ENCODE measurements around the gene AKT3.

AKT3 gene

GRCh38 chr1:243718893-243719292 is 131.2 kb downstream of the AKT3 start:
- TF ChIP-seq CREB1 (IDR thresholded peaks at IDR 0.05; ENCODE audit: low read depth) = no peak
- no peak for TF ChIP-seq MAX (IDR thresholded peaks at IDR 0.05)
- TF ChIP-seq RAD21 (IDR thresholded peaks at IDR 0.05; ENCODE audit: low read depth) = no peak
- TF ChIP-seq CEBPB (IDR thresholded peaks at IDR 0.05) = no peak
- TF ChIP-seq REST (IDR thresholded peaks at IDR 0.05; ENCODE audit: low read depth) = no peak
- TF ChIP-seq TEAD4 (IDR thresholded peaks at IDR 0.05) = peak; percentile 11; the same call in 1 of the 2 replicates
- TF ChIP-seq NFIC (IDR thresholded peaks at IDR 0.05) = no peak

GRCh38 chr1:243718022-243718421 is 132.0 kb downstream of the AKT3 start:
- TF ChIP-seq EGR1 (IDR thresholded peaks at IDR 0.05) = no peak
- TF ChIP-seq USF1 (IDR thresholded peaks at IDR 0.05) = no peak
- TF ChIP-seq ZBTB7A (IDR thresholded peaks at IDR 0.05; ENCODE audit: low read depth) = no peak
- no peak for TF ChIP-seq YY1 (IDR thresholded peaks at IDR 0.05; ENCODE audit: low read depth)
- no peak for TF ChIP-seq NFIC (IDR thresholded peaks at IDR 0.05)
- no peak for TF ChIP-seq CREB1 (IDR thresholded peaks at IDR 0.05; ENCODE audit: low read depth)
- no peak for TF ChIP-seq EP300 (IDR thresholded peaks at IDR 0.05; ENCODE audit: borderline replicate concordance)
- no peak for TF ChIP-seq FOXM1 (IDR thresholded peaks at IDR 0.05; ENCODE audit: borderline replicate concordance, low read depth)
- no peak for TF ChIP-seq MAX (IDR thresholded peaks at IDR 0.05)
- TF ChIP-seq TAF1 (IDR thresholded peaks at IDR 0.05; ENCODE audit: low read depth) = no peak
- no peak for TF ChIP-seq REST (IDR thresholded peaks at IDR 0.05; ENCODE audit: low read depth)
- TF ChIP-seq RAD21 (IDR thresholded peaks at IDR 0.05; ENCODE audit: low read depth) = no peak
- no peak for TF ChIP-seq TEAD4 (IDR thresholded peaks at IDR 0.05)
- no peak for TF ChIP-seq CEBPB (IDR thresholded peaks at IDR 0.05)
- no peak for TF ChIP-seq TCF12 (IDR thresholded peaks at IDR 0.05; ENCODE audit: low read depth)

- TF ChIP-seq EGR1 (IDR thresholded peaks at IDR 0.05) = no peak
- TF ChIP-seq TAF1 (IDR thresholded peaks at IDR 0.05; ENCODE audit: low read depth) = no peak
- no peak for TF ChIP-seq TEAD4 (IDR thresholded peaks at IDR 0.05)
- no peak for TF ChIP-seq RAD21 (IDR thresholded peaks at IDR 0.05; ENCODE audit: low read depth)
These were observed 133.1 kb downstream of the AKT3 start for GRCh38 chr1:243716906-243717305.

- TF ChIP-seq NFIC (IDR thresholded peaks at IDR 0.05) = no peak
These were observed 134.8 kb downstream of the AKT3 start for GRCh38 chr1:243715285-243715684.

- TF ChIP-seq USF1 (IDR thresholded peaks at IDR 0.05) = no peak
- TF ChIP-seq TAF1 (IDR thresholded peaks at IDR 0.05; ENCODE audit: low read depth) = no peak
- no peak for TF ChIP-seq FOXM1 (IDR thresholded peaks at IDR 0.05; ENCODE audit: borderline replicate concordance, low read depth)
- no peak for TF ChIP-seq EGR1 (IDR thresholded peaks at IDR 0.05)
- TF ChIP-seq TEAD4 (IDR thresholded peaks at IDR 0.05) = no peak
- TF ChIP-seq YY1 (IDR thresholded peaks at IDR 0.05; ENCODE audit: low read depth) = no peak
- TF ChIP-seq RAD21 (IDR thresholded peaks at IDR 0.05; ENCODE audit: low read depth) = no peak
- TF ChIP-seq ZBTB7A (IDR thresholded peaks at IDR 0.05; ENCODE audit: low read depth) = no peak
- TF ChIP-seq CREB1 (IDR thresholded peaks at IDR 0.05; ENCODE audit: low read depth) = no peak
- TF ChIP-seq REST (IDR thresholded peaks at IDR 0.05; ENCODE audit: low read depth) = no peak
- TF ChIP-seq CEBPB (IDR thresholded peaks at IDR 0.05) = no peak
- TF ChIP-seq TCF12 (IDR thresholded peaks at IDR 0.05; ENCODE audit: low read depth) = no peak
- no peak for TF ChIP-seq NFIC (IDR thresholded peaks at IDR 0.05)
- TF ChIP-seq MAX (IDR thresholded peaks at IDR 0.05) = no peak
- TF ChIP-seq EP300 (IDR thresholded peaks at IDR 0.05; ENCODE audit: borderline replicate concordance) = no peak
These were observed 136.4 kb downstream of the AKT3 start for GRCh38 chr1:243713470-243714186.
